GM12872 (cell line): ENCODE data around the gene DHCR7.

Experiments
- TF ChIP-seq, protein P1 (sequence below): IDR thresholded peaks from 3 replicates; pipeline ENCODE4 v1.5.1; 2011; ENCODE audit warnings: low read depth, mild to moderate bottlenecking, low read length, moderate library complexity; ENCODE audit not compliant: insufficient read depth

DHCR7 gene

DNA sequence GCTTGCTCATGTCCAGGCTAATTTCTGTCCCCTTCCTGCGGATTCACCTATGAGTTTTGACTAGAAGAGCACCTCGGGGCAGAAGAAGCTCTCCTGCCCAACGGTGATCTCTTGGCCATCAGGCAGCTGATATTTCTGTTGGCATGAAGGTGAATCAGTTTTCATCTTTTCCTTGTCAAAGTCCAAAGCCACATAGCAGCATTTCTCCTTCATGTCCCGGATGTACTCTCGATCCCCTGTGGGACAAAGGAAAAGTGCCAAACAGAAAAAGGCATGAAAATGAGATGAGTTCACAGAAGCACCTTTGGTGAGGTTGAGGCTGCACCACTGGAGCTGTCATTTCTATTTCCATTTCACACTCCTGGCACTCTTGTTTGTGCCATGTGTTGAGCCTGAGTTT is 56.8 kb downstream of the DHCR7 start:
- TF ChIP-seq, protein P1, sequence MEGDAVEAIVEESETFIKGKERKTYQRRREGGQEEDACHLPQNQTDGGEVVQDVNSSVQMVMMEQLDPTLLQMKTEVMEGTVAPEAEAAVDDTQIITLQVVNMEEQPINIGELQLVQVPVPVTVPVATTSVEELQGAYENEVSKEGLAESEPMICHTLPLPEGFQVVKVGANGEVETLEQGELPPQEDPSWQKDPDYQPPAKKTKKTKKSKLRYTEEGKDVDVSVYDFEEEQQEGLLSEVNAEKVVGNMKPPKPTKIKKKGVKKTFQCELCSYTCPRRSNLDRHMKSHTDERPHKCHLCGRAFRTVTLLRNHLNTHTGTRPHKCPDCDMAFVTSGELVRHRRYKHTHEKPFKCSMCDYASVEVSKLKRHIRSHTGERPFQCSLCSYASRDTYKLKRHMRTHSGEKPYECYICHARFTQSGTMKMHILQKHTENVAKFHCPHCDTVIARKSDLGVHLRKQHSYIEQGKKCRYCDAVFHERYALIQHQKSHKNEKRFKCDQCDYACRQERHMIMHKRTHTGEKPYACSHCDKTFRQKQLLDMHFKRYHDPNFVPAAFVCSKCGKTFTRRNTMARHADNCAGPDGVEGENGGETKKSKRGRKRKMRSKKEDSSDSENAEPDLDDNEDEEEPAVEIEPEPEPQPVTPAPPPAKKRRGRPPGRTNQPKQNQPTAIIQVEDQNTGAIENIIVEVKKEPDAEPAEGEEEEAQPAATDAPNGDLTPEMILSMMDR, result no peak

DNA sequence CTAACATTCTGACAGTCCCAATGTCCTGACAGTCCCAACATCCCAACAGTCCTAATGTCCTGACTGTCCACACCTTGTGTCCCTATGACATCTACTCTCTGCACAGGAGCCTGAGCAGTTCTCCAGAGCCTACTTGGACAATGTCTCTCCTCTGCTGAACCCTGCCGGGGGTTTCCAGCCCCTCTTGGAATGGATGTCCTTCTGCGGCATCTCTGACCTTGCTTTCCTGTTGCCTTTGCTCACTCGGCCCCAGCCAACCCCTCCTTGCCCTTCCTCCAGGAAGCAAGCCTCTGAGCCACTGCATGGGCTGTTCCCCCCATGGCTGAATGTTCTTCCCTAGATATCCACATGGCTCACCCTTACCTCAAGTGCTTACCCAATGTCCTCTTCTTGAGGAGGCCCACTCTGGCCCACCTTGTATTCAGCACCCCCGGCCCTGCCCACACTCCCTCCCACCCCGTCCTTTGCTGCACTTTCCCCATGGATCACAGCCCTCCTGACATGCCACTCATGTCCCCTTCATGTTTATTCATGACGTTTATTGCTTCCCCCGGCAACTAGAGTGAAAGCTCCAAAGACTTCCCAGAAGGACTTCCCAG is 59.5 kb downstream of the DHCR7 start:
- TF ChIP-seq, protein P1, result no peak

DNA sequence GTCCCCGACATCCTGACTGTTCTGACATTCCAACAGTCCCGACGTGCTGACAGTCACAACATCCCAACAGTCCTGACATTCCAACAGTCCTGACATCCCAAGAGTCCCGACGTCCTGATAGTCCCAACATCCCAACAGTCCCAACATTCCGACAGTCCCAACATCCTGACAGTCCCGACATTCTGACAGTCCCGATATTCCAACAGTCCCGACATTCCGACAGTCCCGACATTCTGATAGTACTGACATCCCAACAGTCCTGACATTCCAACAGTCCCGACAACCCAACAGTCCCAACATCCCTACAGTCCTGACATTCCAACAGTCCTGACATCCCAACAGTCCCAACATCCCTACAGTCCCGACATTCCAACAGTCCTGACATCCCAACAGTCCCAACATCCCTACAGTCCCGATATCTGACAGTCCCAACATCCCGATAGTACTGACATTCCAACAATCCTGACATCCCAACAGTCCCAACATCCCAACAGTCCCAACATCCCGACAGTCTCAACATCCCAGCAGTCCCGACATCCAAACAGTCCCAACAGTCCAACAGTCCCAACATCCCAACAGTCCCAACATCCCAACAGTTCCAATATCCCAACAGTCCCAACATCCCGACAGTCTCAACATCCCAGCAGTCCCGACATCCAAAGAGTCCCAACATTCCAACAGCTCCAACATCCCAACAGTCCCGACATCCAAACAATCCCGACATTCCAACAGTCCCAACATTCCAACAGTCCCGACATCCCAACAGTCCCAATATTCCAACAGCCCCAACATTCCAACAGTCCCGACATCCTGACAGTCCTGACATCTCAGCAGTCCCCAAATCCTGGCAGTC is 60.2 kb downstream of the DHCR7 start:
- TF ChIP-seq, protein P1, result no peak

DNA sequence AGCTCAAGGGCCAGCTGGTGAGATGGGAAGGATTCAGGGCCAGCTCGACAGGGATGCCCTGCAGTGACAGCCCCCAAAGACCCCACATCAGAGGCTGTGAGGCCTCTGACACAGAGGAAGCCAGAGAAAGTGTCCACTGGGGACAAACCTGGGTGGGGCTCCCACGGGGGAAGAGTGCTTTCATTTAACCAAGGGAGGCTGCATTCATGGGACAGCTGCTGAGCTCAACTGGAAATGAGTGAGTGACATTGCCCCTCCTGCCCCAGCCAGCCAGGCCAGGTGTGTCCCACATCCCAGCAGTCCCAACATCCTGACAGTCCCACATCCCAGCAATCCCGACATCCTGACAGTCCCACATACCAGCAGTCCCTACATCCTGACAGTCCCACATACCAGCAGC is 61.0 kb downstream of the DHCR7 start:
- TF ChIP-seq, protein P1, result no peak

DNA sequence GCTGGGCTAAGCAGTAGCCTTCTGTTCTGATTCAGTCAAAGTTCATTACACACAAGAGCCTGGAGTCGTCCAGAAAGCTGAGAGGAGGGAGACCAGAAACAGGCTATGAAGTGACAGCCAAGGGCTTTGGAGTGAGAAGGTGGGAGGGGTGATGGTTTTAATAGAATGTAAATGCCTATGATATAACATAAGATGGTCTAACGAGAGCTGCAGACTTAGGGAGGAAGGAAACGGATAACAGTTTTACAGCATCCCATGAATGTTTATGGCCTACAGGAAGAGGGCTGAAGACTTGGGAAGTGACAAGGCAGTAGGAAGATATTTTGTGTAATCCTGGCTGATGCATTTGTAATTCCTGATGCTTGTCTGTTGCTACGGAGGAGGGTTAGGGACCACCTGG is 62.0 kb downstream of the DHCR7 start:
- TF ChIP-seq, protein P1, result no peak

DNA sequence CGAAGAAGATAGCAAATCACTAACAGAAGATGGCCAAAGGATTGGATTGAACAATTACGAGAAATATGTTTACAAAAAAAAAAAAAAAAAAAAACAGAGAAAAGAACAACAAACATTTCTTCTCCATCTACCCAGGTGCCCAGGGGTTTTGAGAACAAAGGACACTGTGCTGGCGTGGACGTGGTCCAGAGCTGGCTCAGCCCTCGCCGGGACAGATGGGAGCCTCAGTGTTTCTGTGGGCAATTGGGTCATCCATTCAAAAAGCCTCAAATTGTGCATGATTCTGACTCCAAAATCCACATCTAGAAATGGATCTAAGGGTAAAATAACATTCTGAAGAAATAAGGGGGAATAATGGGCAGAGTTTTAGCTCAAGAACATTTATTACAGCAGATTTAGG is 63.1 kb downstream of the DHCR7 start:
- TF ChIP-seq, protein P1, result no peak

DNA sequence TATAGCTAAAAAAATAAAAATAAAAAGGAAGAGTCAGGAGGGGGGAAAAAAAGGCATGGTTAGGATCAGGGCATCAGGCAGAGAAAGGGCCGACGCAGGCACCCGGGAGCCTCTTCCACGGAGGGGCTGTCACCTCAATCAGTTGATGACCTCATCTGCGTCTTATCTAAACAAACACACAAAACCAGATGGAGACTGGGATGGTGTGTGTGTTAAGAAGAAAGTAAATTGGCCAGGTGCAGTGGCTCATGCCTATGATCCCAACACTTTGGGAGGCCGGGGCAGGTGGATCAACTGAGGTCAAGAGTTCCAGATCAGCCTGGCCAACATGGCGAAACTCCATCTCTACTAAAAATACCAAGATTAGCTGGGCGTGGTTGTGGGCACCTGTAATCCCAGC is 63.6 kb downstream of the DHCR7 start:
- TF ChIP-seq, protein P1, result no peak
